ENCODE data around the gene CYS1. TPM values are rescaled to one million over a fixed set of nuclear protein-coding genes. Genes with fewer than 3 reads are reported as not detected.

Gene CYS1
- total RNA-seq, 1 experiment from 2014 or later = not detected

DNA sequence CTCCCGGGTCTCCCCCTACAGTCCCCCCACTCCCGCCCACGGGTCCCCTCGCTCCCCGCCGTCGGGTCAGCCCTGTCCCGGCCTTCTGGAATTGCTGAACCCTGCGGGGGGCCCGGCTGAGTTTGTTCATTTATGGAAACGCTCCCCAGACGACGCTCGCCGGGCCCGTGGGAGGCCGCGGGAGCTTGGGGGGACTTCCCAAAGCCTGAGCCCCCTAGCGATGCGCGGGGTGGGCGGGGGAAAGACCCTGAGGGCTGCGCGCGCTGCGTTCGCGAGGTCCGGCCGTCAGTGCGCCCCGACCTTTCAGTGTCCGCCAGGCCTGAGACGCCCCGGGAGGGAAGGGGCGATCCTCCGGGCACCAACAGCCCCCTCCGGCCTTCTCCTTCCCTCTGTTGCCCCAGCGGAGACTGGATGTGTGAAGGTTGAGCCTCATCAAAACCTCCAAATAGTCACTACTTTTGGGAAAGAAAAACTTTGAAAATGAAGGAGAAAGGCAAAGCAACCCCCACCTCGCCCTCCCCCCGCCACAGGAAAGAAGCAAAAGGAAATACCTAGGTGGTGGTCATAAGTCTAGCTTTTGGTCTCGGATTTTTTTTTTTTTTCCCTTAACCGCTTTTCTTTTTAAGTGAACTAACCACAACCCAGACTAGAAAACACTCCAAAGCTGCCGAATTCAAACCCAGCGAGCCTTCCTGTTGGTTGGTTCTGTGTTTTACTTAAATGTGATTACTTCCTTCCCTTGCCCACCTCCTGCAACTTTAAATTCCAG lies 509 bp upstream of the CYS1 start:
- POLR2A ChIA-PET = interaction anchor here (0.7 kb wide), 1 partner anchor 370 kb away, joined by 3 read pairs; no protein-coding TSS in a partner anchor
- CTCF ChIA-PET = interaction anchor here (0.6 to 1.5 kb wide), 4 partner anchors 16 to 1166 kb away, joined by 3 to 6 read pairs (median 4); no protein-coding TSS in a partner anchor
- no TSS peak for BruUV-seq (replicated peaks)
- intact Hi-C loops (cut with micrococcal nuclease) = no loop called here
- Mint-ChIP-seq H3K4me1 (ENCODE audit: insufficient read depth, unreplicated experiment) (no peaks in the 10 kb centered on the region), H3K27ac (ENCODE audit: low read depth, unreplicated experiment) (no peak overlapping the region), H3K27me3 (ENCODE audit: insufficient read depth, unreplicated experiment) (peaks cover 84% of the 10 kb centered on the region), H3K4me3 (ENCODE audit: unreplicated experiment) (peak overlapping the region; percentile 20), H3K36me3 (ENCODE audit: insufficient read depth, unreplicated experiment) (no peaks in the 10 kb centered on the region), H3K9me3 (ENCODE audit: unreplicated experiment) (no peaks in the 10 kb centered on the region)
- no peak for TF ChIP-seq CTCF (IDR thresholded peaks at IDR 0.05; ENCODE audit: unreplicated experiment)
- DNase-seq (ENCODE audit: unreplicated experiment) = no peak

GRCh38 chr2:10079266-10079869 lies 843 bp downstream of the CYS1 start:
- ChIA-PET POLR2A (no interaction called here), CTCF (interaction anchor here (1.0 to 2.0 kb wide), 4 partner anchors 11 to 356 kb away, joined by 4 to 10 read pairs (median 6); no protein-coding TSS in a partner anchor)
- Mint-ChIP-seq H3K27me3 (ENCODE audit: insufficient read depth, unreplicated experiment) (peaks cover 89% of the 10 kb centered on the region), H3K27ac (ENCODE audit: low read depth, unreplicated experiment) (no peak overlapping the region), H3K4me1 (ENCODE audit: insufficient read depth, unreplicated experiment) (no peaks in the 10 kb centered on the region), H3K4me3 (ENCODE audit: unreplicated experiment) (peak overlapping the region; percentile 62), H3K9me3 (ENCODE audit: unreplicated experiment) (no peaks in the 10 kb centered on the region), H3K36me3 (ENCODE audit: insufficient read depth, unreplicated experiment) (no peaks in the 10 kb centered on the region)
- TF ChIP-seq CTCF (IDR thresholded peaks at IDR 0.05; ENCODE audit: unreplicated experiment) = no peak
- no TSS peak for BruUV-seq (replicated peaks)
- DNase-seq (ENCODE audit: unreplicated experiment) = peak; percentile 30
- intact Hi-C loops (cut with micrococcal nuclease) = loop anchor here (5.0 kb wide), 1 partner anchor 223 kb away; the partner anchor contains the start of gene HPCAL1

DNA sequence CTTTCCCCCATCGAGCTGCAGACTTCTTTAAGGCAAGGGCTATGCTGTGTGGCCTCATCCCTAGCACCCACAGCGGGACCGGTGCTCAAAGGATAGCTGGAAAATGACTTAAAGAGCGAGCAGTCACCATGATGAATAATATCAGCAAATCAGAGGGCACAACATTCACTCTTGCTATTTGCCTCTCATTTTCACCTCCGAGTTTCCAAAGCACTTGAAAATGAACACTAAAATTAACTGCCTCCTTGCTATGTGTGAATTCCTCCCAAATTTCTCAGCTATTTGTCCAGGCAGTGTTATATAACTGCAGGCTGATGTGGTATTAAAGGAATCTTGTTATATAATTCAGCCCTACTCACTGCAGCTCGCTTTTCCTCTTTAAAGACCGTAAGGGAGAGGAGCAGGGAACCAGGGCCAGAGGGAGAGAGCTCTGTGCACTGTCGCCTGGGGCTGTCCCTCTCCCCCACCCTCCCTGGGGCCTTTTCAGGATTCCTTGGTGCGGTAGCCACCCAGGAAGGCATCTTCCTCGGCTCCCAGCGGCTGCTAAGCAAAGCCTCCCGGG lies 1.4 kb downstream of the CYS1 start:
- no TSS peak for BruUV-seq (replicated peaks)
- Mint-ChIP-seq H3K27ac (ENCODE audit: low read depth, unreplicated experiment) (no peak overlapping the region), H3K9me3 (ENCODE audit: unreplicated experiment) (no peaks in the 10 kb centered on the region), H3K4me3 (ENCODE audit: unreplicated experiment) (peak overlapping the region; percentile 62), H3K4me1 (ENCODE audit: insufficient read depth, unreplicated experiment) (no peaks in the 10 kb centered on the region), H3K36me3 (ENCODE audit: insufficient read depth, unreplicated experiment) (no peaks in the 10 kb centered on the region), H3K27me3 (ENCODE audit: insufficient read depth, unreplicated experiment) (peaks cover 89% of the 10 kb centered on the region)
- intact Hi-C loops (cut with micrococcal nuclease) = loop anchor here (5.0 kb wide), 1 partner anchor 224 kb away; the partner anchor contains the start of gene HPCAL1
- POLR2A ChIA-PET = interaction anchor here (0.6 kb wide), 1 partner anchor 22 kb away, joined by 3 read pairs; no protein-coding TSS in a partner anchor
- no peak for DNase-seq (ENCODE audit: unreplicated experiment)
- TF ChIP-seq CTCF (IDR thresholded peaks at IDR 0.05; ENCODE audit: unreplicated experiment) = no peak
- CTCF ChIA-PET = interaction anchor here (1.5 to 2.0 kb wide), 3 partner anchors 11 to 356 kb away, joined by 5 to 10 read pairs (median 6); no protein-coding TSS in a partner anchor

DNA sequence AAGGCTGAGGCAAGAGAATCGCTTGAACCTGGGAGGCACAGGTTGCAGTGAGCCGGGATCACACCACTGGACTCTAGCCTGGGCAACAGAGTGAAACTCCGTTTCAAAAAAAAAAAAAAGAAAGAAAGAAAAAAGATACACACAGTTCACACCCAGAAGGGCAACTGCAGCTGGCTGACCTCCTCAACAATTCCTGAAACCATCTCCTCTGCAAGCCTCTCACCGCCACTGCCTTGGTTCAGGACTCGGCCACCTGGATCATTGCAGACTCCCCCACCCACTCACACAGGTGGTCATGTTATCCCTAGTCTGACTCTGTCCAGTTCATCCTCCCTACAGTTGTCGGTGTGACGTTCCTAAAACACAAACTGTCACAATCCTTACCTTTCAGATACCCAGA lies 2.2 kb downstream of the CYS1 start:
- Mint-ChIP-seq H3K27me3 (ENCODE audit: insufficient read depth, unreplicated experiment) (peaks cover 86% of the 10 kb centered on the region), H3K27ac (ENCODE audit: low read depth, unreplicated experiment) (no peak overlapping the region), H3K36me3 (ENCODE audit: insufficient read depth, unreplicated experiment) (no peaks in the 10 kb centered on the region), H3K4me3 (ENCODE audit: unreplicated experiment) (no peak overlapping the region), H3K4me1 (ENCODE audit: insufficient read depth, unreplicated experiment) (no peaks in the 10 kb centered on the region), H3K9me3 (ENCODE audit: unreplicated experiment) (no peaks in the 10 kb centered on the region)
- DNase-seq (ENCODE audit: unreplicated experiment) = no peak
- intact Hi-C loops (cut with micrococcal nuclease) = loop anchor here (5.0 kb wide), 1 partner anchor 224 kb away; the partner anchor contains the start of gene HPCAL1
- TF ChIP-seq CTCF (IDR thresholded peaks at IDR 0.05; ENCODE audit: unreplicated experiment) = no peak
- CTCF ChIA-PET = interaction anchor here (0.8 to 2.0 kb wide), 4 partner anchors 10 to 357 kb away, joined by 3 to 10 read pairs (median 6); no protein-coding TSS in a partner anchor
- BruUV-seq (replicated peaks) = no TSS peak
- POLR2A ChIA-PET = no interaction called here
